ENCODE data around the gene FJX1.

The FJX1 gene

GRCh38 chr11:35617687-35618496, at the start of gene FJX1:
FJX1 (plus strand) TSS chr11:35618460; CDS start chr11:35618637, 177 bp downstream.
- DNase-seq: peak; percentile 94

- DNase-seq: no peak
Measured at GRCh38 chr11:35571696-35572095, 46.6 kb upstream of the FJX1 start.

- peak; percentile 68 for DNase-seq
Measured at GRCh38 chr11:35579557-35580396, 38.5 kb upstream of the FJX1 start.

DNA sequence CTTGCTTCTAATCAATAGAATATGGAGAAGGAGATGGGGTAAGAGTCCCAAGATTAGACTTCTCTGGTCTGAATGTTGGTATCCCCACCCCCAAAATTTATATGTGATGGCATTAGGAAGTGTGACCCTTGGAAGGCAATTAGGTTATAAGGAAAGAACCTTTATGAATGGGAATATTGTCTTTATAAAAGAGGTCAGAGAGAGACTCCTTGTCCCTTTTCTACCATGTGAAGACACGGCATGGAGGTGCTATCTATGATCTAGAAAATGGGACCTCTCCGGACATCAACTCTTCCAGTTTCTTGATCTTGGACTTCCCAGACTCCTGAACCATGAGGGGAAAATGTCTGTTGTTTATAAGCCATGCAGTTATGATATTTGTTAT, 37.9 kb upstream of the FJX1 start:
- DNase-seq: no peak

GRCh38 chr11:35582033-35582432, 36.2 kb upstream of the FJX1 start:
- no peak for DNase-seq

DNA sequence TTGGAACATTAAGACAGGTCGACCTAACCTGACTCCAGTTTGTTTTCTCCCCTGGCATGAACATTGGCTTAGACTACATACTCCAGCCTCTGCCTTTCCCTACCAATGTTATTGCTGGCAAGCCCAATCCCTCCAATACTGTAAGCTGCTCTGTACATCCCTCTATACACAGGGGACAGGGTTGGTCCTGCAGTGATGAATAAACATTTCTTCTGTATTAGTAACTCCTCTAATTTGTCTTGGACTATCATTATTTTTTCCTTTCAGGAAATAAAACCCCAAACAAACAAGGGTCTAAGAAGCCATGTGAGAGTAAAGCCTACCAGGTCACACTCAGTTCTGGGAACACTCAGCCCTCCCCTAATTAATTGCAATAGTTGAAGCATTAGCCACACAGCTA, 35.1 kb upstream of the FJX1 start:
- DNase-seq: no peak

DNA sequence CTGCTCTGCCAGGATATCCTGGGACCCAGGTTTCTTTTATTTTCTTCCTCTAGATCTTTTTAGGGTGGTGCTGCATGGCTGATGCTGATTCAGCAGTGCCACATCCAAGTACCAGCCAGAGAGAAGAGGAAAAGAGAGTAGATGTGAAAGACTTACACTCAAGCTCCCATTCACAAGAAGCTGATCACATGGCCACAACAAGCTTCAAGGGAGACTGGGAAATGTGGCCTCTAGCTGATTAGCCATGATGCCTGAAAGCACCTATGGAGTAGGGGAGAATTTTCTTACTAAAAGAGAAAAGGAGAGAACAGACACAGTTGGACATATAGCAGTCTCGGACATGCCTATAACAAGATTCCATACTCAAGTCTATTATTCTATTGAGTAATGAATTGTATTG, 34.4 kb upstream of the FJX1 start:
- DNase-seq: no peak

- DNase-seq: no peak
Measured at GRCh38 chr11:35584321-35584720, 33.9 kb upstream of the FJX1 start.

- no peak for DNase-seq
Measured at GRCh38 chr11:35585416-35585815, 32.8 kb upstream of the FJX1 start.

GRCh38 chr11:35586222-35586621, 32.0 kb upstream of the FJX1 start:
- no peak for DNase-seq

GRCh38 chr11:35587972-35588371, 30.3 kb upstream of the FJX1 start:
- no peak for DNase-seq

- DNase-seq: peak; percentile 26
Measured at GRCh38 chr11:35588627-35589026, 29.6 kb upstream of the FJX1 start.

GRCh38 chr11:35589281-35589680, 29.0 kb upstream of the FJX1 start:
- DNase-seq: no peak

- DNase-seq: no peak
Measured at GRCh38 chr11:35590412-35590811, 27.8 kb upstream of the FJX1 start.

DNA sequence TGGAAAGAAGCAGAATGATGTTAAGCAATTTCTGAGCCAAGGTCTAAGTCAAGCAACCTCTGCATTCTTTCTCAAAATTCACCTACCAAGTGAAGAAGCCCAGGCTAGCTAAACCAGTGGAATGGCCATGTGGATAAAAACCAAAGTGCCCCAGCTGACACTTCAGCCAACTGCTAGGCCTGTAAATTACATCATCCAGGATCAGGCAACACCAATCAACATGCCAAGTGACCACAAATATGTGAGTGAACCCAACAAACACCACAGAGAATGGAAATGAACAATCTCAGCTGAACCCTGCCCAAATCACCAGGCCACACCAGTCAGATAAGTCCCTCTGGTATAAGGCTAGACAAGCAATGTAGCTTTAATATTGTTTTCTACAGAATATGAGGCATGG, 25.1 kb upstream of the FJX1 start:
- DNase-seq: peak; percentile 90

DNA sequence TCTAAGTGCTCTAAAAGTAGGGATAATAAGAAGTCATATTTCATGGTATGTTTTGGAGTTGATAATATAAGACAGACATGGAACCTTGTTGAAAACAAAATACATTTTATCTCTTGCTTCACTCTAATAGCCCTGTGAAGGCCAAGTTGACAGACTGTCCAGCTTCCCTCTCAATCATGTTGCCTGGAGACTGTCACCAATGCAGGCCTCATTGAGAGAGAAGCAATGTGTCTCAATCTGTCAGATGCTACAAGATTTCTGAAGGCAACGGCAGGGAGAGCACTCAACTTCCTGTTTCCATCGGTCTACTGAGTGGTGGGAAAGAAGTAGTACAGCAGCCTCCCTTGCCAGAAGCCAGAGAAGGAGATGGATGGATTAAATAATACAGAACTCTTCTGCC, 23.6 kb upstream of the FJX1 start:
- no peak for DNase-seq

DNA sequence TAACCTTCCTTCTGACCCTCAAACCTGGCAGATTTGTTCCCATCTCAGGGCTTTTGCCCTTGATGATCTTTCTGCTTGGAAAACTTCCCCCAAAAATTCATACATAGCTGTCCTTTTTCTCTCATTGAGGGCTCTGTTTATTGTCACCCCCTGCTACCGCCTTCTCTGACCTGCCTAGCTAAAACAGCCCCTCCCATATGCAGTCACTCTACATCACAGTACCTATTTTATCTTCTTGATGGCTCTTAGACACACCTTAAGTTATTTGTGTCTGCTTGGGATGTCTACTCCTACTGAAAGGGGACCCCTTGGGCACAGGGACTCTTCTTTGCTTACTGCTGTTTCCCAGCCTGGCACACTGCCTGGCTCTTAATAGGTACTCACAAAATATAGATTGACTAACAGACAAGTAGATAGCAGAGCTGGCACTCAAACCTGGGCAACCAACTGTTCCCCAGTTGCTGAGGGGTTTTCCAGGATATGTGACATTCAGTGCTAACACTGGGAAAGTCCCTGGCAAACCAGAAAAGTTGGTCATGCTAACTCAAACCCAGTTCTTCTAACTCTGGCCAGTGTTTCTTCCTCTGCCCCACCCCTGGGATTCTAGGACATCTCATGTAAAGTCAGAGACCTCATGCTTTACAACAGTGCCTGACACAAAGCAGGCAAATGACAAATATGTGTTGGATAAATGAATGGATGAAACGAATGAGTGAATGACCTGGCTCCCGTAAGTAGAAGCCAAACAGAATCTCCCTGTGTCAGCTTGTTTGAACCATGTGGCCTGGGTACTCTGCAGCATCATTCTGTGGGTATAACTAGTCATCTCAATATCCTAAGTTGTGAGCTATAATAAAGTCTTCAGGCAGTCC, 19.8 kb upstream of the FJX1 start:
- no peak for DNase-seq

- no peak for DNase-seq
Measured at GRCh38 chr11:35600331-35600838, 17.9 kb upstream of the FJX1 start.

DNA sequence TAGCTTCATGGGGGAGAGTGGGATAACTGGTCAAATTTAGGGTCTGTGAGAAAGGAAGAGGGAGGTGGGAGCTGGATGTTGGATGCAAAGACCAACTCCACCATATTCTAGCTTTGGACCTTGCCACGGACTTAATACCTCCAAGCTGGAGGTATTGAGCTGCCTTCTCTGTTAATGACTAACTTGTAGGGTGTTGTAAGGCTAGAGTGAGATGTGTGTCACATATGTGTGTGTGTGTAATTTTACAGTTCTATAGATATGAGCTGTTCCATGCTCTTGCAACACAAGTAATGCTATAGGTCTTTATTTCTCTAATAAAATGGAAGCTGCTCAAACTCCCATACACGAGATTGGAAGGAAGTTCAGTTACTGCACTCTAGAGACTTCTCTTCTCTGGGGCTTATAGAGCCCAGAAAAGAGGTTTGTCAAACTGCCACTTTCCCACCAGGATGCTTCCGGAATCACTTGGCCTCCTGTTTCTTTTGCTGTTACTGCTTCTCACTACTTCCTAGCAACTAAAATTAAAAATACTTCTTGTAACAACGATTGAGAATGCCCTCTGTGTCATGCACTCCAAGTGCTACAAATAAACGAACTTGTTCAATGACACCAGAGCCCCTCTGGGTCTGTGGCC, 16.0 kb upstream of the FJX1 start:
- DNase-seq: no peak

- no peak for DNase-seq
Measured at GRCh38 chr11:35602979-35603378, 15.3 kb upstream of the FJX1 start.

DNA sequence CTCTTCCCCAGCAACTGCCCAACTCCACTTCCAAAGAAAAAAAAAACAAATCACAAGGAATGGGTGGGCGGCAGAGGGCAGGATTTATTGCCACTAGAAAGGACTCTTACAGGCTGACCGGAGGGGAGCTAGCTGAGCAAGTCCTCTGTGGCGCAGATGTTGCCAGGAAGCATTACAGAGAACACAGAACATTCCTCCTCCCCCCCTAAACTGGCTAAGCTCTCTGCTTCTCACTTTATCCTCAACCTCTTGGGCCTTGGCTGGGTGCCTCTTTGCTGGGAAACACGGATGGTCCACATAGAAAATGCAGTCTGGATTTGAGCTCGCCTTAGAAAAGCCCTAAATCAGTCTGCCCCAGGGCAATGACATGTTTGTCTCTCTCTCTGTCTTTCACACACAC, 12.6 kb upstream of the FJX1 start:
- no peak for DNase-seq

DNA sequence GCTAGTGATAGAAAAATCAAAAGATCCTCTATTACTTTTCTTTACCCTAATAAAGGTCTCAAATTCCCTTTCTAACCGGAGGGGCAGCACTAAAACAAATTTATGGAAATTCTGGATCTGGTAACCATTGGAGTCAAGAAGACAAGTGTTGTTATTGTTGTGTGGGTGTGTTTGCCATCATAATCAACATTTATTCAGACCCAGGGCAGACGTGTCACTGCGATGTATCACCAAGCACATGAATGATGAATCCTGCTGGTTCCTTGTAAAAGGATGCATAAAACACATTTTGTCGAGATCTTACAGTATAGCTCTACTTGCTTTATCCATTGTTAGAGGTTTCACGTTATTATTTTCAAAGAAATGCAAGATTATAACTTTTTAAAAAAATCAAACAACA, 12.1 kb upstream of the FJX1 start:
- DNase-seq: no peak

DNA sequence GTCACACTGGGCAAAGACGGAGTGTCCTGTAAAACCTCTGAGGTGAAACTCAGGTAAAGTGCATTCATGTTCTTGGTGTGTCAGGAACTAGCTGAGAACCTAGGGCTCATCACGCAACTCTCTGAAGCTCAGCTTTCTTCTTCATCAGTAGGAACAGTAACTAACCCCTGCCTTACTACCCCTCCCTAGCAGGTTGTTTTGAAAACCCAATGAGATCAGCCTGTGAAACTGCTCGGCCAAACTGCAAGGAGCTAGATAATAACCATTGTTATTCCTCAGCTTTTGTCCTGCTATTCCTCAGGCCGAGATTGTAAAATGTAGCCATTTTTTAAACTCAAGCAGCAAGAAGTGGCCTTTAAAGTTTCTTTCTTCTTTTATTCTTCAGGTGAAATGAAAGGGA, 9.8 kb upstream of the FJX1 start:
- DNase-seq: no peak

Data from NCI-H226 (cell line).